ENCODE data around the gene RNF126.

GRCh38 chr19:708154-709143 is 45.4 kb upstream of the RNF126 start, which contains the start of gene PALM:
- TF ChIP-seq, protein P1, sequence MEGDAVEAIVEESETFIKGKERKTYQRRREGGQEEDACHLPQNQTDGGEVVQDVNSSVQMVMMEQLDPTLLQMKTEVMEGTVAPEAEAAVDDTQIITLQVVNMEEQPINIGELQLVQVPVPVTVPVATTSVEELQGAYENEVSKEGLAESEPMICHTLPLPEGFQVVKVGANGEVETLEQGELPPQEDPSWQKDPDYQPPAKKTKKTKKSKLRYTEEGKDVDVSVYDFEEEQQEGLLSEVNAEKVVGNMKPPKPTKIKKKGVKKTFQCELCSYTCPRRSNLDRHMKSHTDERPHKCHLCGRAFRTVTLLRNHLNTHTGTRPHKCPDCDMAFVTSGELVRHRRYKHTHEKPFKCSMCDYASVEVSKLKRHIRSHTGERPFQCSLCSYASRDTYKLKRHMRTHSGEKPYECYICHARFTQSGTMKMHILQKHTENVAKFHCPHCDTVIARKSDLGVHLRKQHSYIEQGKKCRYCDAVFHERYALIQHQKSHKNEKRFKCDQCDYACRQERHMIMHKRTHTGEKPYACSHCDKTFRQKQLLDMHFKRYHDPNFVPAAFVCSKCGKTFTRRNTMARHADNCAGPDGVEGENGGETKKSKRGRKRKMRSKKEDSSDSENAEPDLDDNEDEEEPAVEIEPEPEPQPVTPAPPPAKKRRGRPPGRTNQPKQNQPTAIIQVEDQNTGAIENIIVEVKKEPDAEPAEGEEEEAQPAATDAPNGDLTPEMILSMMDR (IDR thresholded peaks at IDR 0.05): no peak
- no peak for TF ChIP-seq POLR2A (IDR thresholded peaks at IDR 0.05)
- TF ChIP-seq POLR2AphosphoS5 (IDR thresholded peaks at IDR 0.05; ENCODE audit: insufficient read depth in 1 of 2, low read depth in 1 of 2): no peak
